Activated CD8-positive, alpha-beta T cell treated with anti-CD3 and anti-CD28 coated beads for 36 hours (primary cell): ENCODE results near the gene C14orf39. TPM values are rescaled to one million over a fixed set of nuclear protein-coding genes. Genes with fewer than 3 reads are reported as not detected.

Source experiments
- ATAC-seq: fragments of 200-7000 bp; cut with Tn5 transposase; one replicate; pipeline ENCODE4 v1.10.0; 2021; ENCODE audit warnings: mild to moderate bottlenecking, moderate library complexity
- CTCF ChIA-PET: fragments of 350-600 bp; sonication (Branson Sonifier 250); formaldehyde crosslinking; loops from one replicate; lab custom pipeline; 2021; ENCODE audit warnings: antibody characterized with exemption; lab: Charles Lee
- POLR2A ChIA-PET: fragments of 350-600 bp; sonication (Branson Sonifier 250); formaldehyde crosslinking; loops from one replicate; lab custom pipeline; 2021; ENCODE audit warnings: antibody characterized with exemption; lab: Charles Lee
- DNase-seq: peaks from one replicate; pipeline ENCODE4 v3.0.0-alpha.2; 2020
- H3K27ac Mint-ChIP-seq: one replicate; pipeline ENCODE4 v1.8.0; 2021; ENCODE audit warnings: mild to moderate bottlenecking, mixed read lengths
- H3K27me3 Mint-ChIP-seq: one replicate; pipeline ENCODE4 v1.8.0; 2021; ENCODE audit warnings: mixed read lengths
- H3K36me3 Mint-ChIP-seq: one replicate; pipeline ENCODE4 v1.8.0; 2021; ENCODE audit warnings: low read depth, mixed read lengths
- H3K4me1 Mint-ChIP-seq: one replicate; pipeline ENCODE4 v1.8.0; 2021; ENCODE audit warnings: low read depth, mixed read lengths
- H3K4me3 Mint-ChIP-seq: one replicate; pipeline ENCODE4 v1.8.0; 2021; ENCODE audit warnings: mild to moderate bottlenecking, moderate library complexity, mixed read lengths
- H3K9me3 Mint-ChIP-seq: one replicate; pipeline ENCODE4 v1.8.0; 2021; ENCODE audit warnings: mixed read lengths
- intact Hi-C: fragments of 100-400 bp; cut with micrococcal nuclease; formaldehyde crosslinking; loops from one replicate; pipeline ENCODE4 v1.10.0; 2022
- total RNA-seq, 2 experiments: library from RNA; stranded (reverse); gene quantifications; one replicate each; pipeline ENCODE4 v1.2.3, GENCODE V29; 2021
- TF ChIP-seq, protein P1 (sequence below): fragments of 200-600 bp; IDR thresholded peaks from one replicate; pipeline ENCODE4 v1.8.0; 2022; ENCODE audit warnings: antibody characterized with exemption, mild to moderate bottlenecking

Gene C14orf39
- total RNA-seq, 2 experiments from 2014 or later, result not detected

DNA sequence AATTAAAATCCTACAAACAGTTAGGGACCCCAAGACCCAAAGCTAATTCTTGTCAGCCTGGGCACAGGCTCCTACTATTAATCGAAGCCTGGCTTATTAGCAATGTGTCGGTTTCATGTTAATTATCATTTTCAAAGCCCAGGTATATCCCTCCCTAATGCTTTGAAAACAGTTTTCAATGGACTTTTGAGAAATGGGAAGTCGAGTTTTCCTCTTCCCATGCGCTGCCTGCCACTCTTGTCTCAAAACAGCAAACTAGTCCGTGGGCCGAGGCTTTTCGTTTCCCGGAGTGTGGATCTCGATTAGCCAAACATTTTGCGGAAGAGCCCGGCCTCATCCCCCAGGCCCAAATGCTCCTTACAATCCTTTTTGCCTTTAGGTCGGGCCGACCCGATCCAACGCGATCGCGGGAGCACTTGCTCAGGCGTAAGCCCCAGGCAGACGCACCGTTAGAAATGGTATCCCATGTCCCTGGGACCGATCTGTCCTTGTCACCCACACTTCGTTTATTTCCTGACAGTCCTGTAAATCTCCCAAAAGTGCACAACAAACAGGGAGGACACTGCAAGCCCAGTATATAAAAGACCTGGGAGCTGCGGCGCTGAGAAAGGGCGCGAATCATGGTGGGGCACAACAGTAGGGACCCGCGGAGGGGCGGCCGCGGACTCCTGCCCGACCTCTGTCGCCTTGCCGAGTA is 24.5 kb upstream of the C14orf39 start:
- no peak overlapping the region for H3K27ac Mint-ChIP-seq
- DNase-seq (no peak), ATAC-seq (no peak)
- TF ChIP-seq, protein P1, sequence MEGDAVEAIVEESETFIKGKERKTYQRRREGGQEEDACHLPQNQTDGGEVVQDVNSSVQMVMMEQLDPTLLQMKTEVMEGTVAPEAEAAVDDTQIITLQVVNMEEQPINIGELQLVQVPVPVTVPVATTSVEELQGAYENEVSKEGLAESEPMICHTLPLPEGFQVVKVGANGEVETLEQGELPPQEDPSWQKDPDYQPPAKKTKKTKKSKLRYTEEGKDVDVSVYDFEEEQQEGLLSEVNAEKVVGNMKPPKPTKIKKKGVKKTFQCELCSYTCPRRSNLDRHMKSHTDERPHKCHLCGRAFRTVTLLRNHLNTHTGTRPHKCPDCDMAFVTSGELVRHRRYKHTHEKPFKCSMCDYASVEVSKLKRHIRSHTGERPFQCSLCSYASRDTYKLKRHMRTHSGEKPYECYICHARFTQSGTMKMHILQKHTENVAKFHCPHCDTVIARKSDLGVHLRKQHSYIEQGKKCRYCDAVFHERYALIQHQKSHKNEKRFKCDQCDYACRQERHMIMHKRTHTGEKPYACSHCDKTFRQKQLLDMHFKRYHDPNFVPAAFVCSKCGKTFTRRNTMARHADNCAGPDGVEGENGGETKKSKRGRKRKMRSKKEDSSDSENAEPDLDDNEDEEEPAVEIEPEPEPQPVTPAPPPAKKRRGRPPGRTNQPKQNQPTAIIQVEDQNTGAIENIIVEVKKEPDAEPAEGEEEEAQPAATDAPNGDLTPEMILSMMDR, result no peak
- H3K9me3 Mint-ChIP-seq, result no peaks in the 10 kb centered on the region
- CTCF ChIA-PET, result no interaction called here
- intact Hi-C loops, result loop anchor here (5.0 kb wide), 1 partner anchor 142 kb away; no protein-coding TSS in a partner anchor
- H3K36me3 Mint-ChIP-seq, result no peaks in the 10 kb centered on the region
- peaks cover 29% of the 10 kb centered on the region for H3K4me1 Mint-ChIP-seq
- no peak overlapping the region for H3K4me3 Mint-ChIP-seq
- POLR2A ChIA-PET, result no interaction called here
- peaks cover 79% of the 10 kb centered on the region for H3K27me3 Mint-ChIP-seq

GRCh38 chr14:60509438-60510253 is 23.8 kb upstream of the C14orf39 start:
- DNase-seq (no peak), ATAC-seq (no peak)
- TF ChIP-seq, protein P1, result no peak
- intact Hi-C loops, result loop anchor here (5.0 kb wide), 1 partner anchor 143 kb away; no protein-coding TSS in a partner anchor
- H3K27me3 Mint-ChIP-seq, result peaks cover 77% of the 10 kb centered on the region
- ChIA-PET CTCF (interaction anchor here (1.1 kb wide), 1 partner anchor 160 kb away, joined by 3 read pairs; no protein-coding TSS in a partner anchor), POLR2A (no interaction called here)
- H3K9me3 Mint-ChIP-seq, result no peaks in the 10 kb centered on the region
- peaks cover 27% of the 10 kb centered on the region for H3K4me1 Mint-ChIP-seq
- no peaks in the 10 kb centered on the region for H3K36me3 Mint-ChIP-seq
- peak overlapping the region; percentile 3 for H3K4me3 Mint-ChIP-seq
- H3K27ac Mint-ChIP-seq, result no peak overlapping the region

GRCh38 chr14:60508707-60509437 is 23.0 kb upstream of the C14orf39 start, which contains the start of gene SIX6:
Gene SIX6, plus strand, starts transcription at chr14:60509146. Its CDS starts 253 bp downstream, at chr14:60509399.
- Mint-ChIP-seq H3K36me3 (no peaks in the 10 kb centered on the region), H3K9me3 (no peaks in the 10 kb centered on the region), H3K27ac (no peak within 1 kb of the TSS), H3K4me1 (peaks cover 21% of the 10 kb centered on the region), H3K4me3 (peak within 1 kb of the TSS; percentile 11), H3K27me3 (peaks cover 75% of the 10 kb centered on the region)
- DNase-seq (peak; percentile 46), ATAC-seq (peak; percentile 49)
- ChIA-PET CTCF (interaction anchor here (1.1 kb wide), 1 partner anchor 159 kb away, joined by 3 read pairs; no protein-coding TSS in a partner anchor), POLR2A (no interaction called here)
- intact Hi-C loops, result no loop called here
- TF ChIP-seq, protein P1, result no peak

- Mint-ChIP-seq H3K9me3 (no peaks in the 10 kb centered on the region), H3K27me3 (peaks cover 78% of the 10 kb centered on the region), H3K4me1 (peaks cover 21% of the 10 kb centered on the region), H3K27ac (no peak overlapping the region), H3K4me3 (peak overlapping the region; percentile 11), H3K36me3 (no peaks in the 10 kb centered on the region)
- intact Hi-C loops, result no loop called here
- ChIA-PET CTCF (interaction anchor here (1.1 kb wide), 1 partner anchor 159 kb away, joined by 3 read pairs; no protein-coding TSS in a partner anchor), POLR2A (no interaction called here)
- DNase-seq (no peak), ATAC-seq (no peak)
- TF ChIP-seq, protein P1, result no peak
Observed at GRCh38 chr14:60508363-60508706, 22.5 kb upstream of the C14orf39 start.
